ENCODE measurements around the gene CPNE6. TPM values are rescaled to one million over a fixed set of nuclear protein-coding genes. Genes with fewer than 3 reads are reported as not detected.

Gene CPNE6
- total and polyA plus RNA-seq, 2 donors (not counting 1 experiment from before 2014, with no cell fraction given), result not detected

DNA sequence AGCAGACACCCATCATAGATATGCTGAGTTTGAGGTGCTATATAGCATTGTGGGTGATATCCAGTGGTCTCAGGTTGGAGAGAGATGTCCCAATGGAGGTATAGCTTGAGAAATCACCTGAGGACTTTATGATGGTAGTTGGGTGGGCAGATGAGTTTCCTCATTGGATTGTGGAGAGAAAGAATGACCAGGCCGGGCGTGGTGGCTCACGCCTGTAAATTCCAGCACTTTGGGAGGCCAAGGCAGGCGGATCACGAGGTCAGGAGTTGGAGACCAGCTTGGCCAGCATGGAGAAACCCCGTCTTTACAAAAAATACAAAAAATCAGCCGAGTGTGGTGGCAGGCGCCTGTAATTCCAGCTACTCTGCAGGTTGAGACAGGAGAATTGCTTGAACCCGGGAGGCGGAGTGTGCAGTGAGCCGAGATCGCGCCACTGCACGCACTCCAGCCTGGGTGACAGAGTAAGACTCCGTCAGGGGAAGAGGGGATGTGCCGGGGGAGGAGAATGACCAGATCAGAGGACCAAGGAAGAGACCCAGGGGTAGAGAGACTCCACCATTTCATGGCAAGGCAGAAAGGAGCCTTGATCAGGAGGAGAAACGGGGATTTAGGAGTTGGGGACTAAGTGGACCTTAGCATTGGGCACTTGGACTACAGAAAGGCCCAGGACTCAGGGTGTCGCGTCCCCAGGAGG, 22.0 kb downstream of the CPNE6 start:
- peaks cover 5 to 35% of the 10 kb centered on the region in 2 donors for H3K4me1 ChIP-seq (ENCODE audit: control insufficient read depth in 2 of 2, insufficient read depth in 2 of 2, low read length in 2 of 2)
- 93% methylated on average over 17 of the region's 19 CpGs for WGBS (ENCODE audit: insufficient coverage)
- H3K9ac ChIP-seq (ENCODE audit: low read length), result peak overlapping the region; percentile 95
- no peak for ATAC-seq (ENCODE audit: low read depth)
- no peaks in the 10 kb centered on the region for H3K27me3 ChIP-seq (replicated peaks in 1 of 4; ENCODE audit: control extremely low read depth in 1 of 4, control insufficient read depth in 3 of 4, insufficient read depth in 4 of 4, low read length in 3 of 4)
- H3K27ac ChIP-seq (ENCODE audit: low read length in 2 of 2), result peak overlapping the region; percentile 80 to 95
- ChIA-PET POLR2A (interaction anchor here (0.6 to 4.1 kb wide), 11 partner anchors 12 to 150 kb away, joined by 3 to 35 read pairs (median 6); partner anchors contain the start of genes DCAF11, IRF9, NRL and PSME1), CTCF (interaction anchor here (0.7 to 12.1 kb wide), 16 partner anchors 12 to 137 kb away, joined by 3 to 292 read pairs (median 6); partner anchors contain the start of genes DCAF11, IRF9, NRL and PSME2)
- DNase-seq, result no peak
- H3K4me2 ChIP-seq (replicated peaks; ENCODE audit: low read depth, low read length, poor library complexity, severe bottlenecking), result peak overlapping the region; percentile 95
- no peaks in the 10 kb centered on the region for H4K20me1 ChIP-seq (ENCODE audit: control insufficient read depth, insufficient read depth, low read length, poor library complexity, severe bottlenecking)
- Mint-ChIP-seq H3K27me3 (no peaks in the 10 kb centered on the region), H3K27ac (peak overlapping the region; percentile 92), H3K9me3 (ENCODE audit: insufficient read depth) (no peaks in the 10 kb centered on the region), H3K4me1 (peaks cover 38% of the 10 kb centered on the region), H3K4me3 (peak overlapping the region; percentile 95)
- H2AFZ ChIP-seq (ENCODE audit: insufficient read depth, low read depth, low read length, poor library complexity, severe bottlenecking), result peak overlapping the region; percentile 92
- peaks cover 33% of the 10 kb centered on the region for H3K79me2 ChIP-seq (ENCODE audit: control insufficient read depth, insufficient read depth, low read length)
- no peaks in the 10 kb centered on the region for H3K9me3 ChIP-seq (ENCODE audit: control extremely low read depth in 1 of 3, control insufficient read depth in 2 of 3, insufficient read depth in 1 of 3, low read length in 2 of 3)
- H3K4me3 ChIP-seq (ENCODE audit: control extremely low read depth in 1 of 5, extremely low read depth in 1 of 5, insufficient read depth in 1 of 5, low read depth in 2 of 5, low read length in 4 of 5), result peak overlapping the region in 4 of 5 experiments; percentile 79 to 97 (median 90)
- intact Hi-C loops (cut with micrococcal nuclease), result loop anchor here (5.0 kb wide), 1 partner anchor 526 kb away; the partner anchor contains the start of gene AP1G2
- TF ChIP-seq, protein P1, sequence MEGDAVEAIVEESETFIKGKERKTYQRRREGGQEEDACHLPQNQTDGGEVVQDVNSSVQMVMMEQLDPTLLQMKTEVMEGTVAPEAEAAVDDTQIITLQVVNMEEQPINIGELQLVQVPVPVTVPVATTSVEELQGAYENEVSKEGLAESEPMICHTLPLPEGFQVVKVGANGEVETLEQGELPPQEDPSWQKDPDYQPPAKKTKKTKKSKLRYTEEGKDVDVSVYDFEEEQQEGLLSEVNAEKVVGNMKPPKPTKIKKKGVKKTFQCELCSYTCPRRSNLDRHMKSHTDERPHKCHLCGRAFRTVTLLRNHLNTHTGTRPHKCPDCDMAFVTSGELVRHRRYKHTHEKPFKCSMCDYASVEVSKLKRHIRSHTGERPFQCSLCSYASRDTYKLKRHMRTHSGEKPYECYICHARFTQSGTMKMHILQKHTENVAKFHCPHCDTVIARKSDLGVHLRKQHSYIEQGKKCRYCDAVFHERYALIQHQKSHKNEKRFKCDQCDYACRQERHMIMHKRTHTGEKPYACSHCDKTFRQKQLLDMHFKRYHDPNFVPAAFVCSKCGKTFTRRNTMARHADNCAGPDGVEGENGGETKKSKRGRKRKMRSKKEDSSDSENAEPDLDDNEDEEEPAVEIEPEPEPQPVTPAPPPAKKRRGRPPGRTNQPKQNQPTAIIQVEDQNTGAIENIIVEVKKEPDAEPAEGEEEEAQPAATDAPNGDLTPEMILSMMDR (IDR thresholded peaks at IDR 0.05), result no peak
- no peak for TF ChIP-seq EZH2 (IDR thresholded peaks at IDR 0.05; ENCODE audit: borderline replicate concordance, insufficient read depth, low read depth, low read length, poor library complexity, severe bottlenecking)
- peaks cover under 1 to 12% of the 10 kb centered on the region in 2 experiments for H3K36me3 ChIP-seq (replicated peaks in 1 of 2; ENCODE audit: control extremely low read depth in 1 of 2, control insufficient read depth in 1 of 2, extremely low read depth in 1 of 2, insufficient read depth in 2 of 2, low read length in 1 of 2)

All from B cell (primary cell).